Type B pancreatic cell (in vitro differentiated cells): ENCODE results near the gene PRR29. TPM values are rescaled to one million over a fixed set of nuclear protein-coding genes. Genes with fewer than 3 reads are reported as not detected.

Experiments
- DNase-seq: peaks from one replicate; pipeline ENCODE4 v3.0.0; 2021; ENCODE audit warnings: mixed read lengths; ENCODE audit not compliant: unreplicated experiment; ENCODE audit errors: extremely low spot score
- H3K27ac Mint-ChIP-seq: 2 replicates; pipeline ENCODE4 v1.8.0; 2021; ENCODE audit warnings: mild to moderate bottlenecking, mixed read lengths
- H3K27me3 Mint-ChIP-seq: 2 replicates; pipeline ENCODE4 v1.8.0; 2021; ENCODE audit warnings: mixed read lengths
- H3K36me3 Mint-ChIP-seq: 2 replicates; pipeline ENCODE4 v1.8.0; 2021; ENCODE audit warnings: mixed read lengths
- H3K4me1 Mint-ChIP-seq: one replicate; pipeline ENCODE4 v1.8.0; 2021; ENCODE audit warnings: mixed read lengths; ENCODE audit not compliant: unreplicated experiment
- H3K4me3 Mint-ChIP-seq: 2 replicates; pipeline ENCODE4 v1.8.0; 2021; ENCODE audit warnings: mild to moderate bottlenecking, mixed read lengths
- H3K9me3 Mint-ChIP-seq: 2 replicates; pipeline ENCODE4 v1.8.0; 2021; ENCODE audit warnings: mixed read lengths
- total RNA-seq: library from RNA; stranded (reverse); gene quantifications from 2 replicates; pipeline ENCODE4 v1.2.1, GENCODE V29; 2021; ENCODE audit warnings: low replicate concordance
- TF ChIP-seq, protein P1 (sequence below): fragments of 200-600 bp; sonication (generic); conservative IDR thresholded peaks from 2 replicates; pipeline ENCODE4 v1.5.0; 2021; ENCODE audit warnings: antibody characterized with exemption, mild to moderate bottlenecking

The PRR29 gene
- total RNA-seq, 1 donor from 2014 or later, result 4.2 TPM

DNA sequence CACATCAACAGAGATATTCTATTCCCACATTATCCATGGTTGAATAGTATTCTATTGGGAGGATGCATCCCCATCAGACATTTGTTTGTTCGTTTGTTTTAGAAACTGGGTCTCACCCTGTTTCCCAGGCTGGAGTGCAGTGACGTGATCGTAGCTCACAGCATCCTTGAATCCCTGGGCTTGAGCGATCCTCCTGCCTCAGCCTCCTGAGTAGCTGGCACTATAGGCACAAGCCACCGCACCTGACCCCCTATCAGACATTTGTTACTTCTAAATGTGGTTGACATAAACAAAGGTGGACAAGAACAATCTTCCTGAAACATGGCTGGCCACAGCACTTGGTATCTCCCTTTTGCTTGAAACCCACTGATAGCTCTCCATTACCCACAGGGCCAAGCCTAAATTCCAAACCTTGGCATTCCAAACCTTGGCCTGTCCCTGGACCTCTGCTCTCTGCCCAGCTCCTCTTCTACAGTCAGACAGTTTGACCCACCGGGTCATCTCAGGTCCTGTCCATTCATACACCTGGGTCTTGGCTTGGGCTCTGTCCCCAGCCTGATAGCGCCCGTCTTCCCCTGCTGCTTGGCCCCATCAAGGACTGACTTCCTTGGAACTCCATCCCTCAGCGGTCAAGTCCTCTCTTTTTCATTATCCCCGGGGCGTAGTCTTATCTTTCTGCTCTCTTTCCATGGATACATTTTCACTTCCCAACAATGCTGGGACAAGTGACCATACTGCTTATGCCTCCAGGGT lies 1.5 kb upstream of the PRR29 start:
- H3K36me3 Mint-ChIP-seq, result no peaks in the 10 kb centered on the region
- no peak overlapping the region for H3K4me3 Mint-ChIP-seq
- no peaks in the 10 kb centered on the region for H3K9me3 Mint-ChIP-seq
- no peaks in the 10 kb centered on the region for H3K4me1 Mint-ChIP-seq
- no peak for DNase-seq
- TF ChIP-seq, protein P1, sequence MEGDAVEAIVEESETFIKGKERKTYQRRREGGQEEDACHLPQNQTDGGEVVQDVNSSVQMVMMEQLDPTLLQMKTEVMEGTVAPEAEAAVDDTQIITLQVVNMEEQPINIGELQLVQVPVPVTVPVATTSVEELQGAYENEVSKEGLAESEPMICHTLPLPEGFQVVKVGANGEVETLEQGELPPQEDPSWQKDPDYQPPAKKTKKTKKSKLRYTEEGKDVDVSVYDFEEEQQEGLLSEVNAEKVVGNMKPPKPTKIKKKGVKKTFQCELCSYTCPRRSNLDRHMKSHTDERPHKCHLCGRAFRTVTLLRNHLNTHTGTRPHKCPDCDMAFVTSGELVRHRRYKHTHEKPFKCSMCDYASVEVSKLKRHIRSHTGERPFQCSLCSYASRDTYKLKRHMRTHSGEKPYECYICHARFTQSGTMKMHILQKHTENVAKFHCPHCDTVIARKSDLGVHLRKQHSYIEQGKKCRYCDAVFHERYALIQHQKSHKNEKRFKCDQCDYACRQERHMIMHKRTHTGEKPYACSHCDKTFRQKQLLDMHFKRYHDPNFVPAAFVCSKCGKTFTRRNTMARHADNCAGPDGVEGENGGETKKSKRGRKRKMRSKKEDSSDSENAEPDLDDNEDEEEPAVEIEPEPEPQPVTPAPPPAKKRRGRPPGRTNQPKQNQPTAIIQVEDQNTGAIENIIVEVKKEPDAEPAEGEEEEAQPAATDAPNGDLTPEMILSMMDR, result no peak
- no peak overlapping the region for H3K27ac Mint-ChIP-seq
- peaks cover 60% of the 10 kb centered on the region for H3K27me3 Mint-ChIP-seq

DNA sequence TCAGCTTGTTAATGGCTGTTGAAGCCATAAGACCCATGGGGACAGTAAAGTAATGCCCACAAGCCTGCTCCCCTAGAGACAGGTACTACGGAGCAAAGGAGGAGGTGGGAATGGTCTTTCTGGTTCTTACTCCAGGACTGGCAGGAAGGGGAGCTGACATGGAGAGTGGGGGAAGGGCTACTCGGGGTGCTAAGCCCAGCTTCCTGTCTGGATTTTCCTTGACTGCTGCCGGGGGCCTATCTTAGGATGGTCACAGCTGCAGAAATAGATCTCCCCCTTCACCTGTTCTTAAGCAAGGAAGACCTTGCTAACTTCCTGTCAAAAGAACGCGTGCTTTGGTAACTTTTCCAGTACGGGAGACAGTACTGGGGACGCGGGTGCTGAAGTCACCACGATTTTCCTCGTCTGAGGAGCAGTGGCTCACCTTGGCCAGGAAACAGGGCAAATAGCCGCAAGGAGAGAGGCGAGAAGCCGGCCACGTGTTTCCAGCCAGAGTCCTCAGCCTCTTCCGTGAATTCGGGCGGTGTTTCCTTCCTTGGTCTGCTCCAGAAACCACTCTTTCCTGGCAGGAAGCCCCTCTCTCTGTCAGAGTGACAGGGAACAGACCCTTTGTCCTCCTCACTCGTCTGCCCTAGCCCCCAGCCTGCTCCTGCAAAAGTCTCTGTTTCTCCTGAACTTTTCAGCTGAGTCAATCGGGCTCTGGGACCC lies 656 bp upstream of the PRR29 start:
- no peak for DNase-seq
- no peak overlapping the region for H3K27ac Mint-ChIP-seq
- H3K36me3 Mint-ChIP-seq, result no peaks in the 10 kb centered on the region
- H3K4me1 Mint-ChIP-seq, result no peaks in the 10 kb centered on the region
- H3K27me3 Mint-ChIP-seq, result peaks cover 51% of the 10 kb centered on the region
- TF ChIP-seq, protein P1, result no peak
- peak overlapping the region; percentile 89 for H3K4me3 Mint-ChIP-seq
- no peaks in the 10 kb centered on the region for H3K9me3 Mint-ChIP-seq

DNA sequence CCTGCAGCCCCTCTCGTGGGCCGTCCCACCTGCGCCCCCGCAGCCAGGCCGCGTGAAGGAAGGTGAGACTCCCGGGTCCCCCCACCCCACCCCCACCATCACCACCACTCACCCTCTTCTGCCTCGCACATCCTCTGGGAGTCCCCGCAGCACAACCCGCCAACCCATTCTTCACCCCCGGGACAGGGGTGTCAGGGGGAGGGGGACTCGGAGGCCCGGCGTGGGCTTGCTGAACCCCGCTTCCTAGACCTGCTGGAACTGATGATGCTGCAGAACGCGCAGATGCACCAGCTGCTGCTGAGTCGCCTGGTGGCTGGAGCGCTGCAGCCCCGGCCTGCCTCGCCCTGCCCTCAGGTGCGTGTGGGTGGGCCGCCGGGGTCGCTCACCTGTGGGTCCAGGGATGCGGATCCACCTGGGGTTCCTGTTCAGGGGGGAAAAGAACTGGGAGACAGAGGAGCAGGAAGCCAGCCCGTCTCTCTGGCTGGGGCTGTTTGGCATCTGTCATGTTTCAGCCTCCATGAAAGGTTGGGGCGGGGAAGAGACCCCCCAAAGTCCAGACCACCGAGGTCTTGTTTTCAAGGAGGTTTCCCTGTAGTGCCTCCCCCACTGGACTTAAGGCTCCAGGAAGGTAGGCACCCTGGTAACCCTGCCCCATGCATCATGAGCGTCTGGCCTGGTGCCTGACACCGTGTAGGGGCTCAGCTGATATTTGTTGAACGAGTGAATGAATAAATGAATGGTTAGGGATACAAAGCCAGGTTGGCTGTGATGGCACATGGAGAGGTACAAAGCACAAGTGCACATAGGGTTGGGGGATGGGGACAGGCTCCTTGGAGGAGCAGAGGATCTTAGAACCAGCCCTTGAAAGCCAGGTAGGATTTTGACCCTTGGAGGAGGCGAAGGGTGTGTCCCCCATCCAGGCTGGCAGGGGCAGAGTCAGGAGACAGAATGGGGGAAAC lies 849 bp downstream of the PRR29 start:
- H3K36me3 Mint-ChIP-seq, result no peaks in the 10 kb centered on the region
- no peak overlapping the region for H3K27ac Mint-ChIP-seq
- TF ChIP-seq, protein P1, result no peak
- peaks cover 41% of the 10 kb centered on the region for H3K27me3 Mint-ChIP-seq
- no peaks in the 10 kb centered on the region for H3K4me1 Mint-ChIP-seq
- H3K9me3 Mint-ChIP-seq, result no peaks in the 10 kb centered on the region
- DNase-seq, result no peak
- H3K4me3 Mint-ChIP-seq, result peak overlapping the region; percentile 74

DNA sequence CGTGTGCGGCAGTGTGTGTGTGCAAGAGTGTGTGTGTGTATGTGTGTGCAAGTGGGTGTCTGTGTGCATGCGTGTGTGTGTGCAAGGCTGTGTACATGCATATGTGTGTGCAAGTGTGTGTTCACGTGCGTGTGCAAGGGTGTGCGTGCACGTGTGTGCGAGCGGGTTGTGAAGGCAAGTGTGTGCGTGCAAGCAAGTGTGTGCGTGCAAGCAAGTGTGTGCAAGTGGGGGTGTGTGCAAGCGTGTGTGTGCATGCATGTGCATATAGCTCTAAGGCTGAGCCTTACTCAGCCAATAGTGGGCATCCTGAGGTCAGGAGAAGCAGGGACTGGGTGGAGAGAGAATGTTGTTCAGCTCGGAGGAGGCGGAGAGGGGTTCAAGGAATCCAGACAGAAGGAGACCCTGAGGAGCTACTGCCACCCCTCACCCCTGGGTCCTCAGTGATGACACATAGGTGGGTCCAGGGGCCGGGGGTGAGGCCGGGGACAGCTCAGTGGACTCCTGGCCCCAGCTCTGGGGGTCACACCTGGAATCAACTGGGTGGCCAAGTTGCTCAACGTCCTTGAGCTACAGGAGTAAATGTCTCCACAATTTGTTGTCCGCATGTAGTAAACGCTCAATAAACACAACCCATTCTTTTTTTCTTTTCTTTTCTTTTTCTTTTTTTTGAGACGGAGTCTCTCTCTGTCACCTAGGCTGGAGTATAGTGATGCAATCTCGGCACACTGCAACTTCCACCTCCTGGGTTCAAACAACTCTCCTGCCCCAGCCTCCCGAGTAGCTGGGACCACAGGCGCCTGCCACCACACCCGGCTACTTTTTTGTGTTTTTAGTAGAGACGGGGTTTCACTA lies 1.8 kb downstream of the PRR29 start:
- peaks cover 32% of the 10 kb centered on the region for H3K27me3 Mint-ChIP-seq
- no peaks in the 10 kb centered on the region for H3K4me1 Mint-ChIP-seq
- TF ChIP-seq, protein P1, result no peak
- H3K36me3 Mint-ChIP-seq, result no peaks in the 10 kb centered on the region
- peak overlapping the region; percentile 74 for H3K4me3 Mint-ChIP-seq
- no peaks in the 10 kb centered on the region for H3K9me3 Mint-ChIP-seq
- no peak for DNase-seq
- H3K27ac Mint-ChIP-seq, result no peak overlapping the region
